NCI-H146 treated with DMSO at 0.1 percent for 48 hours (cell line): Measurements from ENCODE around the gene GRIK5.
"Not testable (repeated sequence)": the region's sequence is repeated elsewhere in the genome, so short reads cannot be mapped to it uniquely, and the experiment has no call there.

Experiments used
- DNase-seq: peaks from one replicate; lab custom pipeline; 2025; ENCODE audit not compliant: unreplicated experiment; lab: John Stamatoyannopoulos, UW

Gene GRIK5, protein sequence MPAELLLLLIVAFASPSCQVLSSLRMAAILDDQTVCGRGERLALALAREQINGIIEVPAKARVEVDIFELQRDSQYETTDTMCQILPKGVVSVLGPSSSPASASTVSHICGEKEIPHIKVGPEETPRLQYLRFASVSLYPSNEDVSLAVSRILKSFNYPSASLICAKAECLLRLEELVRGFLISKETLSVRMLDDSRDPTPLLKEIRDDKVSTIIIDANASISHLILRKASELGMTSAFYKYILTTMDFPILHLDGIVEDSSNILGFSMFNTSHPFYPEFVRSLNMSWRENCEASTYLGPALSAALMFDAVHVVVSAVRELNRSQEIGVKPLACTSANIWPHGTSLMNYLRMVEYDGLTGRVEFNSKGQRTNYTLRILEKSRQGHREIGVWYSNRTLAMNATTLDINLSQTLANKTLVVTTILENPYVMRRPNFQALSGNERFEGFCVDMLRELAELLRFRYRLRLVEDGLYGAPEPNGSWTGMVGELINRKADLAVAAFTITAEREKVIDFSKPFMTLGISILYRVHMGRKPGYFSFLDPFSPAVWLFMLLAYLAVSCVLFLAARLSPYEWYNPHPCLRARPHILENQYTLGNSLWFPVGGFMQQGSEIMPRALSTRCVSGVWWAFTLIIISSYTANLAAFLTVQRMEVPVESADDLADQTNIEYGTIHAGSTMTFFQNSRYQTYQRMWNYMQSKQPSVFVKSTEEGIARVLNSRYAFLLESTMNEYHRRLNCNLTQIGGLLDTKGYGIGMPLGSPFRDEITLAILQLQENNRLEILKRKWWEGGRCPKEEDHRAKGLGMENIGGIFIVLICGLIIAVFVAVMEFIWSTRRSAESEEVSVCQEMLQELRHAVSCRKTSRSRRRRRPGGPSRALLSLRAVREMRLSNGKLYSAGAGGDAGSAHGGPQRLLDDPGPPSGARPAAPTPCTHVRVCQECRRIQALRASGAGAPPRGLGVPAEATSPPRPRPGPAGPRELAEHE

DNA sequence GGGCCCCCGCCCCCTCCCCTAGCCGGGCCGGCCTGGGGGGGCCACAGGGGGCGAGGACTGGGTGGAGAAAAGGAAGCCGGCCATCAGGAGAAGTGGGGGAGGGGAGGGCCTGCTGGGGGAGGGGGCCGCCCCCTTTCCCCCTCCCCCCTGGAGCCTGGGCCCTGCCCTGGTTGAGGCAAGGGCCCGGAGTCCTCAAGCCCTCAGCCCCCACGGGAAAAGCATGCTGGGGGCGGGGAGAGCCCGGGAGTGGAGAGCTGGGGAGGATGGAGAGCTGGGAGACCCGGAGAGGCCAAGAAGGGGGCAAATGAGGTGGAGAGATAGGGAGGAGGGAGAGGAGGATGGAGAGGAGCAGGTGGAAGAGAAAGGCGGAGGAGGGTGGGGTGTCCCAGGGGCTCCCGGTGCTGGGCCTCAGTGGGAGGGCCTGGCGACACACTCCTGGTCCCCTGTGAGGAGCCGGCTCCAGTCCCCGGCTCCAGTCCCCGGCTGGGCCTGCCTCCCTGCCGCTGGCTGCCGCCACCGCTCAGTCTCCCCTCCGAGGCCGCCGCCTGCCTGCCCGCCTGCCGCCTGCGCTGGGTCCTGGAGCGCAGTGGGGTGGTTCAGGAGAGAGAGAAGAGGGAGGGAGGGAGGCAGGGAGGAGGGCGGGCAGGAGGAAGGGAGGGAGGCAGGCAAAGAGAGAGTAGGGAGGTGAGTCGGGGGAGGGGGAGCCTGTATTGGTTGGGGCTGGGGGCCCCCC is at the start of gene GRIK5:
GRIK5 (minus strand) TSS at position 588 of the 733 bp plus-strand sequence. CDS start 4,436 bp downstream, outside the sequence.
- peak; percentile 36 for DNase-seq

DNA sequence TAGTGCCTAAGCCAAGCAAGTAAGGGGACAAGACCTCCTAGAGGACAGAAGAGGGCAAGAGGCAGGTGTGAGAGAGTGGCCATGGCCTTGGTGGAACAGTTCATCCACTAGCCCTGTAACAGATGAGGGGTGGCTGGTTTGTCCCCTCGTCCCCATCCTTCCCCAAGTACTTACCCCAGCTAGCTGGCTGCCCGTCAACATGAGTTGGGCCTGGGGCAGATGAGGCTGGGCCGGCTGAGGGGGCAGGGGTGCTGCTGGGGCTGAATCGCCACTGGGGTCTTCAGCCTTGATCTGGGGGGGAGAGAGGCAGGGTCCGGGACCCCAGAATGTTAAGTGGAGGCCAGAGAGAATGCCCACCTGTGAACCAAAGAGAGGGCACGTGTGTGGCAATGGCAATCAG is 47.1 kb upstream of the GRIK5 start:
- DNase-seq, result no peak

DNA sequence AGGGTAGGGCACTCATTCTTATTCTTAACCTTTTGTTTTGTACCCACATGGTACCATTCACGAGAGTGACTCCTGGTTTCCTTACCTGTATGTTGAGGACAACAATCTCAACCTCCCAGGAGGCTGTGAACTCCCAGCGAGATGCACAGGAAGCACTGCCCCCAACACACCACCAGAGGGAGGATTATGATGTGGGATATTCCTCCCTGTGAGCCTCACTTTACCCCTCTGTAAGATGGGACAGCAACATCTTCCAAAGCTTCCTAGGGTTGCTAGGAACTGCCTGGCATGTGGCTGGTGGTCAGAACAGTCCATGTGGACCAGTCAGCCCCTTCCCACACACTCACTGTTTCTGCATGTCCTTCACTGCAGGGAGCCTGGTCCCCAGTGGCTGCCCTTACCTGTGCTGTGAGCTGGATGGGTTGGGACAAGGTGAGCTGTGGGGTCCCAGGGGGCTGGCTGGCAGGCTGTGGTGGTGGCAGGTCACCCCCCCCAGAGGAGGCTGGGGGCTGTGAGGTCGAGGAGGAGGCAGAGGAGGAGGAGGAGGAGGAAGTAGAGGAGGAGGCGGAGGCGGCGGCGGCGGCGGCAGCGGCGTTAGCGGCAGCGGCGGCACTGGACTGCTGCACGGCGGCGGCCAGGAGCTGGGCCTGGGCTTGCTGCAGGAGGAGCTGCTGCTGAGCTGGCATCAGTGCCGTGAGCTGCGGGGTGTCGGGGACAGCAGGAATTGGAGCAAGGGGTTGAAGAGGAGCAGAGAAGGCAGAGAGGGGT is 46.5 kb upstream of the GRIK5 start:
- no peak for DNase-seq

DNA sequence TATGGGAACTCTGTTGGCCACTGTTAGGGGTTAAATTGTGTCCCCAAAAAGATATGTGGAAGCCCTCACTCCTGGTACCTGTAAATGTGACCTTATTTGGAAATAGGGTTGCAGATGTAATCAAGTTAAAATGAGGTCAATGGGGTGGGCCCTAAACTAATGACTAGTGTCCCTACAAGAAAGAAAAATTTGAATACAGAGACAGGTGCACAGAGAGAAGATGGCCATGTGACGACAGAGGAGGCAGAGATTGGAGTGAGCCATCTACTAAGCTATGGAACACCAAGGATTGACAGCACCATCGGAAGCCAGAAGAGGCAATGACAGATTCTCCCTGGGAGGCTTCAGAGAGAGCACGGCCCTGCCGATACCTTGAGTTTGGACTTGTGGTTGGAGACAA is 45.7 kb upstream of the GRIK5 start:
- no peak for DNase-seq

DNA sequence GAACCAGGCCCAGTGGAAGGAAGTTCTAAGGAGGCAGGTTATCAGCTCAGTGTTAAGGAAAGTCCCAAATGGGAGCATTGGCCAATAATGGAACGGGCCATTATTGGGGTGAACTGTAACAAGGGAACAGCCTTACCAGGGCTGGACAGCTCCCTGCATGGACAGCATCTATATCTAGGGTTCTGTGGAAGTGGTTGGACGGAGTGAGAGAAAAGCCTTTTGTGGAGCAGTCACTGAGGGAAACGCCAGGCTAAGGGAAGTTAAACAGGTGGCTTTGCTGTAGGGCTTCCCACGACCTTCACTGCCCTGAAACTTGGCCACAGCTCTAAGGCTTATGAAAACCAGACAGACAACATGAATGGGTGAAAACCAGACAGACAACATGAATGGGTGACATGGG is 45.2 kb upstream of the GRIK5 start:
- DNase-seq, result no peak

DNA sequence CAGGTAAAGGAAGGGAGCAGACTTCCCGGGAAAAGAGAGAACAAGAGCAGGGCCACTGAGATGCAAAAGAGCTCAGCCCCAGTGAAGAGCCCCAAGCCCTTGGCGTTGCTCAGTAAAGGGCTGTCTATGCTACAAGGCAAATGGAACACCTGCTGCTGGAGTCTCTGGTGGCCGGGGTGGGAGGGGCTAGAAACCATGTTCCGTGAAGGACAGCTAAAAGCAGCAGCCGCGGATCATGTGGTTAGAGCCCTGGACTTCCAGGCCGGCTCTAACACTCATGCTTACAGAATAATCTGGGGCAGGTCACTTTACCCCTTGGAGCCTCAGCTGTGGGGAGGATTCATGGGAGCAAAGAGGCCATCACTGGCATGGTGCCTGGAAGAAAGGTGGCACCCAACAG is 44.4 kb upstream of the GRIK5 start:
- DNase-seq, result peak; percentile 61

DNA sequence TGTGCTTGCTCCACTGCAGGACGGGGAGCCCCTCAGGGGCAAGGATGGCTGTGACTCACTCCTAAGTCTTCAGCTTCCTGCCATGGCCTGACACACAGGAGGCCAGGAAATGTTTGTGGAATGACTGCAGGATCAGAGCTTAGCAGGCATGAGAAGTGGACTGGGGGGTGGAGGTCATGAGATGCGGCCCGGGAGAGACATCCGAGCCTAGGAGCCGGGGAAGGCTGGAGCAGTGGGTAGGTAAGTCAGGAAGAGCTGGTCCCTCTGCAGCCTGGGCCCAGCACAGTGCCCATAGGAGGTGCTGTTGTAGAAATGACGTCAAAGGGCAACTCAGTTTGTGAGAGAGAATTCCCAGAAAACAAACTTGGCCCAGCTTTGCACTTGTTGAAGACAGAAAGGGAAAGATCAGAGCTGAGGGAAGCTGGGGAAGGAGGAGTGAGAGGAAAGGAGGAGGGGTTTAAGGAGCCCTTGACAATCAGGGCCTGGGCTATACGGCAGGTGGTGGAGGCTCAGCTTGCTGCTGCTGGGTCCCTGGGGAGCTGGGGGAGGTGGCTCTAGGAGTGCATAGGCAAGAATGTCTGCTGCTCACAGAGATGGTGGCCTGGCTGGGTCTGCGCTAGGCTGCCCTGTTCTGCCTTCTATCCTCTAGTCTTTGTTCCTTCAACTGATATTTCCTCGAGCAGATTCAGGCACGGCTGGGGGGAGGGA is 43.8 kb upstream of the GRIK5 start:
- peak; percentile 54 for DNase-seq

DNA sequence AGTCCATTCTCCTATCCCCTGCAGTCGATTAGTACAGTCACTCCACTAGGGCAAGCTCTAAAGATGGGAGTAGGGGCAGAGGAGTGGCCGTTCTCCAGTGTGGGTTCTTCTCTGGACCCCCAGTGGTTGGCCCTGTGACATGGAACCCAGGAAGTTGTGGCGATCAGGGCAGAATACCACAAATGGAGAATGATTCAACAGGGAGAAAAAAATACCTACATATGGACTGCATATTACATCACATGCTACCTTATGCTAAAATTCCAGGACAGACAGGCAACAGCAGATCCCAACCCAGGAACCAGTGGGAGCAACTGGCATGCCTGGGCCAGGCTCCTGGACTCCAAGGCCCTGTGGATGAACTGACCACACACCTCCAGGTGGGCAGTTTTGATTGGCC is 41.8 kb upstream of the GRIK5 start:
- no peak for DNase-seq

DNA sequence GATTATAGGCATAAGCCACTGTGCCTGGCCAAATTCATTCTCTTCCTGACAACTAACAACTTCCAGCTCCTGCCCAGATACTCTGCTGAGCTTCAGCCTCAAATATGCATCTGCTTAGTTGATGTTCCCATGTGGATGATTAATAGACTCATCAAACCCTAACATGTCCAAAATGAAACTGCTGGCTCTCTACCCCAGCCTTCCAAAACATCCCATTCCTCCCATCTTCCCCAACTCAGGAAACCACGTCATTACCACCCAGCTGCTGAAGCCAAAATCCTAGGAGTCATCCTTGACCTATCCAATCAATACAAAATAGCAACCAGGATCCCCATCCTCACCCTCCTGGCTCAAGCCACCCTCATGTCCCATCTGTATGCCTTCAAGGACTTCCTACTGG is 41.4 kb upstream of the GRIK5 start:
- DNase-seq, result no peak

DNA sequence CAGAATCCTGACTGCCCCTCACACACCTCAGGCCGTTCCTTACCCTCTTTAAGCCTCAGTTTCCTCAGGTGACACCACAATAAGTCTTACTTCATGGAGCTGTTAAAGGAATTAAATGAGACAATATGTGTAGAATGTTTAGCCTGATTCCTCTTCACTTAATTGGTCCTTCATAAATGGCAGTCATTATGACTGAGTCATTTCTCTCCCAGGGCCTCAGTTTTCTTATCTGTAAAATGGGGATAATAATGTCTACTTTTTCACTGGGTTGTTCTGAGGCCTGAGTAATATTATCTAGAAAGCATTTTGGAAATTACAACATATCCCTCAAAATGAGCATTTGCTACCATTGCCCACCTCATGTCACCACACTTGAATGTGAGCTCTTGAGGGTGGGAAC is 40.7 kb upstream of the GRIK5 start:
- no peak for DNase-seq

DNA sequence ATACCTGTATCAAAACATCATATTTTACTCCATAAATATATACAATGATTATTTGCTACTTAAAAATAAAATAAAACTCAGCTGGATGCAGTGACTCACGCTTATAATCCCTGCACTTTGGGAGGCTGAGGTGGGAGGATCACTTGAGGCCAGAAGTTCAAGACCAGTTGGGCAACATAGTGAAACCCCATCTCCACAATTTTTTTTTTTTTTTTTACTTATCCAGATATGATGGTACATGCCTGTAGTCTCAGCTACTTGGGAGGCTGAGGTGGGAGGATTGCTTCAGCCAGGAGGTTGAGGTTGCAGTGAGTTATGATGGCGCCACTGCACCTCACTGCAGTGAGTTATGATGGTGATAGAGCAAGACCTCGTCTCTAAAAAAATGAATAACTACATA is 39.9 kb upstream of the GRIK5 start:
- DNase-seq, result no peak

DNA sequence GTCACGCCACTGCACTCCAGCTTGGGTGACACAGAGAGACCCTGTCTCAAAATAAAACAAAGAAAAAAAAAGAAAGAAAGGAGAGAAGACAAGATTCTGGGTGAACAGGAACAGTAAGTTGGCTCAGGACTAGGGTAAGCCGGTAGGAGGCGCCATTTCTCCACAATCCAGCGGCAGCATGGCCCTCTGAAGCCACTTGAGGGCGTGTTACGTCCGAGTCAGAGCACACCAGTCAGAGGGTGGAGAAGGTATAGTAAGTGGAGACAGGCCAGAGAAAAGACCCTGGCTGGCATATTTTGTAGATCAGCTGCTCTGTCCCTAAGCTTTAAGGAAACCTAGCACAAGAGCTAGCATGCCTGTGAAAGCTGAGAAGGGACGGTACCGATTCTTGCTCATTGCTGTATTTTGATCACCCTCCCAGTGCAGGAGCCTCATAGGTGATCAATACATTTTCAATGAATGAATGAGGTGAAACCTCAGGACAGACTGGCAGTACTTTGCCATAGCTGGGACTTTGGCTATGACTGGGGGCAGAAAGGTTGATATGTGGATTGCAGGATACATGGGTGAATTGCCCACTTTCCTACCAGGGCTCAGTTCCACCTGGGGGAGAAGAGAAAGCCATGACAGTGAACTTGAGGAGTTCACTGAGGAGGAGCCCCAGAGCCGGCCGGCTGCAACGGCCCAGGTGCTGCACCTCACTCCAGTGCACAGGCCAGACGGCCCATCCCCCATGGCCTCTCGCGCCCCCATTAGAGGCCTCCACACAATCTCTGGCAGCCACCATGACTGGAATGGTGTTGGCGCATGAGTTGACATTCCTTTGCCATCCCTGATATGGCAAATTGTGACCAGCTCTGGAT is 38.8 kb upstream of the GRIK5 start:
- DNase-seq, result peak; percentile 69

DNA sequence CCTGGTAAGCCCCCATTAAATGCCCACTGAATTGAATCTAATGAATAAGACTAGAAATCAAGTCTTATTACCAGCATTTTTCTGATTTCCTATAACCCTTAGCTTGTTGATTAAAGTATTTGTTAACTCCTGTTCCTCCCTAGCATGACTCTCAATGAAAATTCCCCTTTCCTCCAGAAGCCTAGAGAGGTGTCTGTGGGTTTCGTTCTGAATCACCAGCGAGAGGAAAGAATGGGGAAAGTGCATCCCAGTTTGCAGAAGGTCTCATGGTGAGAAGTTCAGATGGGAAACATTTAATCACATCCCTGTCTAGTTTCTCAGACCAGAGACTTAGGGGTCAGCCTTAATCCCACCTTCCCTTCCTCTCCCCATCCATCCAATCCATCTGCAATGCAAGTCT is 35.4 kb upstream of the GRIK5 start:
- DNase-seq, result no peak

DNA sequence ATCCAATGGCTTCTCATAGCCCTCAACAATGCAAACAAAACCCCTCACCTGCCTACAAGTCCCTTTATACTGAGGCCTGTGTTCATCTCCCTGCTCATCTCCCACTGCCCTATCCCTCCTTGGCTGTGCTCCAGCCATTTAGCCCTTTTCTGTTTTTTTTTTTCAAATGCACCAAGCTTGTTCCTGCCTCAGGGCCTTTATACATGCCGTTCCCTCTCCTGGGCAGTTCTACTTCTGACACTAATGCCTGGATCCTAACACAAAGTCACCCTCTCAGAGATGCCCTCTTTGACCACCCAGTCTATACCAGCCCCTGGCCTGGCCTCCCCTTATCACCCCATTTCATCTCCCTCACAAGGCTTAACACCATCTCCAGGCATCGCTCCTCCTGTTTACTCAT is 32.9 kb upstream of the GRIK5 start:
- no peak for DNase-seq

DNA sequence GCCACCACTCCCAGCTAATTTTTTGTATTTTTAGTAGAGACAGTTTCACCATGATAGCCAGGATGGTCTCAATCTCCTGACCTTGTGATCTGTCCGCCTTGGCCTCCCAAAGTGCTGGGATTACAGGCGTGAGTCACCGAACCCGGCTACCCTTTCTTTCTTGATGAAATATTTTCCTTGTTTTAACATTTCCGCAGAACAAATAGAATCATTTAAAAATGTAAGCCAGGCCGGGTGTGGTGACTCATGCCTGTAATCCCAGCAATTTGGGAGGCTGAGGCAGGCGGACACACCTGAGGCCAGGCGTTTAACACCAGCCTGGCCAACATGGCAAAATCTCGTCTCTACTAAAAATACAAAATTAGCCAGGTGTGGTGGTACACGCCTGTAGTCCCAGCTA is 30.2 kb upstream of the GRIK5 start:
- DNase-seq, result not testable (repeated sequence)

DNA sequence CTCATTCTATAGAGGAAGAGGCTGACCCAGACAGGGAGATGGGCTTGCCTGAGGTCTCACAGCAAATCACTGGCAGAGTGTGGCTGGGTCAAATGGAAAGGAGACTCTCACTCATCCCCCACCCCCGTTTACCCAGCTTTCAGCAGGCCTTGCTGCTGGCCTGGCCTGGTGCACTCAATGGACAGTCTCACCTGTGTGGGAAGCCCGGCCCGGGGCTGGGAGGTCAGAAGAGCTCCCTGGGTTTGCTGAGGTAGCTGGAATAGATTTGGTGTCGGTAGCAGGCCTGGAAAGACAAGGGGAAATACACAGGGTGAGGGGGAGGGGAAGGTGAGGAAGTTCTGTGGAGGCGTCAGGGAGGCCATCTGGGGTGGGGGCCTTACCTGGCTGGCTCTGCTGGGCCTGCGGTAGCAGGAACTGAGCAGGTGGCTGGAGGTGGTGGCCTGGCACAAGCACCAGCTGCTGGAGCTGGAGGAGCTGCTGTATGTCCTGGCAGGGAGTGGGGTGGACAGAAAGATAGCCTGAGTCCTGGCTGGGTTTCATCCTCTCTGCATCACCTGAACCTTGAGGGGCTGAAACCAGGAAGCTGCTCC is 29.4 kb upstream of the GRIK5 start:
- no peak for DNase-seq

DNA sequence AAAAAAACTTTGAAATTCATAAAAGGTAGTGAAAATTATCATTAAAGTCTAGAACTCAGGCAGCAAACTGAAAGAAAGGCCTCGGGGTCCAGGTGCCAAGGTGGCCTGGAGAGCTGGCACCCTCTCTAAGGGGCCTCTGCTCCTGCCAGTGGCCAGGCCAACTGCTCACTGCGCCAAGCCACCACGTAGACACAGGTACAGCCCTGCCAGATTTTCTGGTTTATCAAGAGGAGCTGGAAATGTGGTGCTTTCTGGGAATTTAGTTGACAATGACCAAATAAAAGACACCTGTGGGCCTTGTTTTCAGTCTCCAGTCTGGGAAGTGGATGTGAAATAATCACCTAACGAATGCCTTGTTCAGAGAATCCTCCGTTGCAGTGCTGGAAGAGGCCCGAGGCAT is 28.8 kb upstream of the GRIK5 start:
- DNase-seq, result no peak

DNA sequence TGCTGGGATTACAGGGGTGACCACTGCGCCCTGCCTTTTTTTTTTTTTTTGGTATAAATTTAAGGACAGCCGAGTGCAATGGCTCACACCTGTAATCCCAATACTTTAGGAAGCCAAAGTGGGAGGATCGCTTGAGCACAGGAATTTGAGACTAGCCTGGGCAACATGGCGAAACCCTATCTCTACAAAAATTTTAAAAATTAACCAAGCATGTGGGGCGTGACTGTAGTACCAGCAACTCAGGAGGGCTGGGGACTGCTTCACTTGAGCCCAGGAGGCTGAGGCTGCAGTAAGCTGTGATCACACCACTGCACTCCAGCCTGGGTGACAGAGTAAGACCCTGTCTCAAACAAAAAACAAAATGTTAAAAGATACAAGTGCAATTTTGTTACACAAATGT is 27.5 kb upstream of the GRIK5 start:
- DNase-seq, result no peak
